DMS53 treated with DMSO at 0.1 percent for 48 hours (cell line): ENCODE measurements around the gene MORN3.
"Not testable (repeated sequence)": the region's sequence is repeated elsewhere in the genome, so short reads cannot be mapped to it uniquely, and the experiment has no call there.

Source experiments
- DNase-seq: peaks from one replicate; lab custom pipeline; 2025; ENCODE audit not compliant: unreplicated experiment; lab: John Stamatoyannopoulos, UW

Gene MORN3

DNA sequence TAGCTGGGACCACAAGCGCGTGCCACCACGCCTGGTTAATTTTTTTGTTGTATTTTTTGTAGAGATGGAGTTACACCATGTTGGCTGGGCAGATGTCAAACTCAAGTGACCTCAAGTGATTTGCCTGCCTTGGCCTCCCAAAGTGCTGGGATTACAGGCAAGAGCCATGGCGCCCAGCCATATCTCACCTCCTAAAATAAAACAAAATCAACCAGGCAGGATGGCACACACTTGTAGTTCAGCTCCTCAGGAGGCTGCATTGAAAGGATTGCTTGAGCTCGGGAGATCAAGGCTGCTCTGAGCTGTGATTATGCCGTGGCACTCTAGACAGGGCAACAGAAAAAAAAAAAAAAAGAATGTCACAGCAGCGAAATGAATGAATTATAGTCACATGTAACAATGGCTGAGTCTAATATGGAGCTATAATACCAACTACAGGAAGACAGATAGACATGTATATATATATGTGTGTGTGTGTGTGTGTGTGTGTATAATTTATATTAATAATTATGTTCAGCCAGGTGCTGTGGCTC, 23.8 kb upstream of the MORN3 start:
- no peak for DNase-seq

DNA sequence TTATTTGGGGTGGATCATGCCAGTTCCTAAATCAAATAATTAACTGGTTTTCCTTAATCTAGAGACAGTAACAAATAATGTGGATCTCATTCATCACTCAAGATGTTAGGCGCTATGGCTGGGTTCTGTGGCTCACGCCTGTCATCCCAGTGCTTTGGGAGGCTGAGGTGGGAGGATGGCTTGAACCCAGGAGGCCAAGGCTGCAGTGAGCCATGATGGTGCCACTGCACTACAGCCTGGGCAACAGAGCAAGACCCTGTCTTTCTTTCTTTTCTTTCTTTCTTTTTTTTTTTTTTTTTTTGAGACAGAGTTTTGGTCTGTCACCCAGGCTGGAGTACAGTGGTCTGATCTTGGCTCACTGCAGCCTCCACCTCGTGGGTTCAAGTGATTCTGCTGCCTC, 23.3 kb upstream of the MORN3 start:
- not testable (repeated sequence) for DNase-seq

DNA sequence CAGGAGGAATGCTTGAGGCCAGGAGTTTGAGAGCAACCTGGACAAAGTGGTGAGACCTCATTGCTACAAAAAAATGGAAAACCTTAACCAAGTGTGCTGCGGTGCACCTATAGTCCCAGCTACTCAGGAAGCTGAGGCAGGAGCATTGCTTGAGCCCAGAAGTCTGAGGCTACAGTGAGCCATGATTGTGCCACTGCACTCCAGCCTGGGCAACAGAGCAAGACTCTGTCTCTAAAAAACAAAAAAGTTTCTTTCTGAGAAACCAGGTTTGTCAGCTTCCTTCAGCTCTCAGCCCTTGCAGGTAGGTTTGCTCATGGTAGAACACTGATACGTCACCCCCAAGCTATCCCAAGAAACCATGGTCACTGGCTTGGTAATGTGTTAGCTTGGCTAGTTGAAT, 20.0 kb upstream of the MORN3 start:
- no peak for DNase-seq

DNA sequence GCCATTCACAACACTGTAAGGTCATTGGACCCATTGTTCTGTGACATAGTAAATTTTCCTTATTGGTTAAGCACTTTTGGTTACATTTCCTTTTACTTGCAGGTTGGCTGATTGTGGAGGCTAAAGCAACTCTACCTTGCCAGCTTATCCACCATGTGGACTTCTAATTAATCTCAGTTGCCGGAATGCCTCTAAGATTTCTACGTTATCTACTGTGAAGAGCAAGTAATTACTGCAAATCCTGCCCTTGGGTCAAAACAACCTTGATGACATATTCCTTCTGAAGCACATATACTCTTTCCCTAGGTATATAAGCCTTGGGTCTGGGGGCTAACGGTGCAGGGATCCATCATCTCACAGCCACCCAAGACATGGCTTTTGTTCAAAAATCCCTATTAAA, 19.5 kb upstream of the MORN3 start:
- DNase-seq: no peak

DNA sequence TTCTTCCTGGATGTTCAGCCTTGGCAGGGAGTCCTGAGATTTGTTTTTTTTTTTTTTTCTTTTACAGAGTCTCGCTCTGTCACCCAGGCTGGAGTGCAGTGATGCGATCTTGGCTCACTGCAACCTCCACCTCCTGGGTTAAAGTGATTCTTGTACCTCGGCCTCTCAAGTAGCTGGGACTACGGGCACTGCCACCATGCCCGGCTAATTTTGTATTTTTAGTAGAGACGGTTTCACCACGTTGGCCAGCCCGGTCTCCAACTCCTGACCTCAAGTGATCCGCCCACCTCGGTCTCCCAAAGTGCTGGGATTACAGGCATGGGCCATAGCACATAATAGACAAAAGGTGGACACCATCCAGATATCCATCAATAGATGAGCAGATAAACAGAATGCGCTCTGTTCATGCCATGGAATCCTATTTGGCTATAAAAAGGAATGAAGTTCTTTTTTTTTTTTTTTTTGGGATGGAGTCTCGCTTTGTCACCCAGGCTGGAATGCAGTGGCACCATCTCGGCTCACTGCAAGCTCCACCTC, 10.3 kb upstream of the MORN3 start:
- not testable (repeated sequence) for DNase-seq

DNA sequence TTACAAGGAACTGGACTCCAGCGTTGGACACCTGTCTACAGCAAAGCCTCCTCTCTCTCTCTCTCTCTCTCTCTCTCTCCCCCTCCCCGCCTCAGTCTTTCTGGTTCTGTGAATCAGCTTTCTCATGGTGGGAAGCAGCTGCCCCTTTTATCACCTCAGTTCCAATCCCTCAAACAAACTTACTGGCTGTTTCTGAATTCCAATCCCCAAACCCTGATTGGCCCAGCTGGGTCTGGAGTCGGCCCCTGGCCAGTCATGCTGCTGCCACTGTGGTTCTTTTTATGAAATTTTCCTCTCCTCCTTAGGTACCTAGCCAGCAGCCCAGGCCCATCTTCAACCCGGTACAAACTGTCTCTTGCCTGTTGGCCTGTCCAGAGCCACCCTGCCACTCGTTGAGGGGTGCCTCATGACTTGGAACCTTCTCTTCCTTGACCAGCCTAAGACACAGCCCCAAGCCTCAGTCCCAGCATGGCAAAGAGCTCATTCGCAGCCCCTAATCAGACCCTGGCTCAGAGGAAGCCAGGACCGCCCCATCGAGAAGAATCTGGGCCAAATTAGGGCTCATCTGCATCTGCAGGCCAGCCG, 9.4 kb upstream of the MORN3 start:
- DNase-seq: no peak

DNA sequence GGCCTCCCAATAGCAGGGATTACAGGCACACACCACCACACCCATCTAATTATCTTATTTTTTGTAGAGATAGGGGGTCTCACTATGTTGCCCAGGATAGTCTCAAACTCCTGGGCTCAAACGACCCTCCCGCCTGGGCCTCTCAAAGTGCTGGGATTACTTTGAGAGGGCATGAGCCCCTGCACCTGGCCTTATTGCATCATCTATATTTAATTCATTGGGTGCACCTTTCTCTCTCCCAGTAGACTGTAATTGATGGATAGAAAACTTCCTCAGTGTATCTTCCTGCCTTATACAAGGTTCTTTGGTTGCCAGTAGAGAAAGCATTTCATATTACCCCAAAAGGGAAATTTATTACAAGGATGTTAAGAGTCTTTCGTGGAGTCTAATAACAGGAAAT, 8.9 kb upstream of the MORN3 start:
- no peak for DNase-seq

DNA sequence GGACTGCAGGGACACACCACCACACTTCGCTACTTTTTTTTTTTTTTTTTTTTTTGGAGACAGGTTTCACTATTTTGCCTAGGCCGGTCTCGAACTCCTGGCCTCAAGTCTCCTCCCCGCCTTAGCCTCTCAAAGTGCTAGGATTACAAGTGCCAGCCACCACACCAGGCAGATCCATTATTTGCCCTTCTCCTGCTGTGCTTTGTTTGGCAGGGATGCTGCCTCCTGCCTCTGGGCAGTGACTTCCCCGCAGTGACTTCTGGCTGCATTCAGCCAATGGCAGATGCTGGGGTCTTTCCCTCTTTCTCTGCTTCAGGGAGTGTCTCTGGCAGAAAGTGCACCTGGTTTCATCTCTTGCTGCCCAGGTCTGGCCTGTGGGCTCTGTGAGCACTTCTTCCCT, 6.7 kb upstream of the MORN3 start:
- no peak for DNase-seq

DNA sequence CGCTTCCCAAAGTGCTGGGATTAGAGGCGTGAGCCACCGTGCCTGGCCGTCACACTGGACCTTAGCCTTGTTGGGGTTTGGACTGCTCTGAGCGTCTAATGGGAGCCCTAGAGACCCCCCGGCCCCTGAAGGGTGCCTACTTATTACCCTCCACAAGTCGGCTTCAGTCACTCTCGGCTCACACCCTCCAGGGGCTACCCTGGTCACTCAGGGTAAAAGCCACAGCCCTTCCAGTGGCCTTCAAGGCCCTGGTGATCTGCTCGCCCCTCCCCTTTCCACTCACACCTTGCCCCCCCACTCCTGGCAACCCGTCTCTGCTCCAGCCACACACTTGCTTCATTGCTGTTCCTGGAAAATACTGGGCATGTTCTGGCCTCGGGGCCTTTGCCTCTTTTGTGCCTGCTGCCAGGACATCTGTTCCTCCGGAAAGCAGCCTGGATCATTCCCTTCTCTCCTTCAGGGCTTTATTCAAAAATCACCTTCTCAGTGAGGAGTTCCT, 3.6 kb upstream of the MORN3 start:
- peak; percentile 32 for DNase-seq

DNA sequence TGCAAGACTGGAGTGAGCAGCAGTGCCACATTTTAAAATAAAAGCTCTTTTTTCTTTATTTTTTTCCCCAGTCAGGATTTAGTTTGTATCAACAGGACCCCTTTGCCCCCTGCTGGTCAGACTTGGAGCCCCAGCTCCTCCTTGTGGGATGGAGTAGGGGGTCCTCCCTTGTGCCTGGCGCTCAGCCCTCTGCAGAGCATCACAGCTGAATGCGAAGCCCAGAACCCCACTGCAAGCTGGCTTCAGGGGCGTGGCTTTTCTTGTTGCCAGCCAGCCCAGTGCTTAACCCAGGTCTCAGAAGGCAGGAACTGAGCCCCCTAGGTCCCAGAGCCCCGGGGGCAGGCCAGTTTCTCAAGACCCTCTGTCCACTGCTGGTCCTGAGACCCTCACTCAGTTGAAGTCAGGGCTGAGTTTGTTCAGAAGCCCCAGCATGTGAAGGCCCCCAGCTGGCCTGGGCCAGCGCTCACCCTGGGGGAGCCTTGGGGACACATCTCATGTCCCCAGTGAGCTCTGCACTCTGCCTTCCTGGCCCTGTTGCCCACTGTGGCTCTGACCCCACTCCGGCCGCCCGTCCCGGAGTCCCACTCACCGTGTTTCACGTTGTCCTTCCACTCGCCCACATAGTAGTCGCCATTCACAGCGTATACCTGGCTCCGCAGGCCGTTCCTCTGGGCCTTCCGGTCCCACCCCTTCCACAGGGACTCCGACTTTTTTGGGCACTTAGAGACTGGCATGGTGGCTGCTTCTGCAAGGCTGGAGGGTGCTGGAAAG, 519 bp downstream of the MORN3 start:
- DNase-seq: no peak

DNA sequence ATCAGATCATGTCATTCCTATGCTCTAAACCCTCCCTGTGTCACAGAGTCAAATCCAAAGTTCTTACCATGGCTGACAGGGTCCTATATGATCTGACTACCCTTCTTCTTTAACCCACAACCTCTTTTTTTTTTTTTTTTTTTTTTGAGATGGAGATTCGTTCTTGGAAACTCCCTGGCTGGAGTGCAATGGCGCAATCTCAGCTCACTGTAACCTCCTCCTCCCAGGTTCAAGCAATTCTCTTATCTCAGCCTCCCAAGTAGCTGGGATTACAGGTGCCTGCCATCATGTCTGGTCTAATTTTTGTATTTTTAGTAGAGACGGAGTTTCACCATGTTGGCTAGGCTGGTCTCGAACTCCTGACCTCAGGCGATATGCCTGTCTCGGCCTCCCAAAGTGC, 2.6 kb downstream of the MORN3 start:
- DNase-seq: not testable (repeated sequence)

DNA sequence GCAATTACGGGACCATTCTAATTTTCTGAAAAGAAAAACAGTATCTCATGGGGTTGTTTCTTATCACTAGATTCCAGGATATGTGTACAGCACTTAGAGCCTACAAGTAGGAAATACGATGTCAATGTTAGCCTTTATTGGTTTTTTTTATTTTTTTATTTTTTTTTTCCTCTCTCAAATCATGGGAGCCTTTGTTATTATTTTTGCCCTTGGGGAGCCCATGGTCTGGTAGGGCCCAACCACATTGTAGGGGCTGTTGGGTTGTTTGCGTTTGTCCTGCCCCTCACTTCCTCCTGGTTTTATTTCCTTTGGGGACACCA, 5.9 kb downstream of the MORN3 start:
- no peak for DNase-seq

DNA sequence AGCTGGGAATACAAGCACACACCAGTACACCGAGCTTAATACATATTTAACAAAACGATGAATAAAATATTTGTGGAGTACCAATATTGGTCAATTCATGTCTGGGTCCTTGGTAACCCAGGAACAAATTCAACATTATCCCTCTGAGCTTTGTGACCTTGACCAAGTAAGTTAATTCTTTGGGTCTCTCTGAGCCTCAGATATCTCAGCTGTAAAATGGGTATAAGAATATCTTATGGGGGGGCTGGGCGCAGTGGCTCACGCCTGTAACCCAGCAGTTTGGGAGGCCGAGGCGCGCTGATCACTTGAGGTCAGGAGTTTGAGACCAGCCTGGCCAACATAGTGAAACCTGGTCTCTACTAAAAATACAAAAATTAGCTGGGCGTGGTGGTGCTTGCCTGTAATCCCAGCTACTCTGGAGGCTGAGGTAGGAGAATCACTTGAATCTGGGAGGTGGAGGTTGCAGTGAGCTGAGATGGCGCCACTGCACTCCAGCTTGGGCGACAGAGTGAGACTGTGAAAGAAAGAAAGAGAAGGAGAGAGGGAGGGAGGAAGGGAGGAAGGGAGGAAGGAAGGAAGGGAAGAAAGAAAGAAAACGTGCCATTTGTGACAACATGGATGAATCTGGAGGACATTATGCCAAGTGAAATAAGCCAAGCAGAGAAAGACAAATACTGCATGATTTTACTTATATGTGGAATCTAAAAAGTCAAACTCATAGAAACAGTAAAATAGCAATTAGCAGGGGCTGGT, 7.9 kb downstream of the MORN3 start:
- not testable (repeated sequence) for DNase-seq

DNA sequence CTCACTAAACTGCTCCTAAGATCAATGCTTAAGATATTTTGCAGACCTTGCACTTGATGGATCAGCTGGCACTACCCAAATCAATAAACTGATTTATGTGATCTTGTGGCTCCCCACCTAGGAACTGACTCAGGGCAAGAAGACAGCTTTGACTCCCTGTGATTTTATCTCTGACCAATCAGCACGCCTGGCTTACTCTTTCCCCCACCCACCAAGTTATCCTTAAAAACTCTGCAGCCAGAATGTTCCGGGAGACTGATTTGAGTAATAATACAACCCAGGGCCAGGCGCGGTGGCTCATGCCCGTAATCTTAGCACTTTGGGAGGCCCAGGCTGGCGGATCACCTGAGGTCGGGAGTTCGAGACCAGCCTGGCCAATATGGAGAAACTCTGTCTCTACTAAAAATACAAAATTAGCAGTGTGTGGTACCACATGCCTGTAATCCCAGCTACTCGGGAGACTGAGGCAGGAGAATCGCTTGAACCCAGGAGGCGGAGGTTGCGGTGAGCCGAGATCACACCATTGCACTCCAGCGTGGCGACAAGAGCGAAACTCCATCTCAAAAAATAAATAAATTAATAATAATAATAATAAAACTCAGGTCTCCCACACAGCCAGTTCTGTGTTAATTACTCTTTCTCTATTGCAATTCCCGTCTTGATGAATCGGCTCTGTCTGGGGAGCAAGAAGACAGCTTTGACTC, 12.0 kb downstream of the MORN3 start:
- DNase-seq: no peak

DNA sequence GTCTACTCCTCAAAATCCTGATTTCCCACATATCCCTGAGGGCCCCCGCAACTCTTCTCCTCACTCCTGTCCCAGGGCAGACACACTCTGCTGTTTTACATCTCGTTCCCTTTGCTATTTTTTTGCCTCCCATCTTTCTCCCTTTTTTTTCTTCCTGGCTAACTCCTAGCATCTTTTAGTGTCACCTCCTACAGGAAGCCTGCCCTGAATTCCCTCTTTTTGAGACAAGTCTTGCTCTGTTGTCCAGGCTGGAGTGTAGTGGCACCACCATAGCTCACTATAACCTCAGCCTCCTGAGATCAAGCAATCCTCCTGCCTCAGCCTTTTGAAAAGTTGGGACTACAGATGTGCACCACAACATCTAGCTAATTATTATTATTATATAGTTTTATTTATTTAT, 13.3 kb downstream of the MORN3 start:
- DNase-seq: no peak

DNA sequence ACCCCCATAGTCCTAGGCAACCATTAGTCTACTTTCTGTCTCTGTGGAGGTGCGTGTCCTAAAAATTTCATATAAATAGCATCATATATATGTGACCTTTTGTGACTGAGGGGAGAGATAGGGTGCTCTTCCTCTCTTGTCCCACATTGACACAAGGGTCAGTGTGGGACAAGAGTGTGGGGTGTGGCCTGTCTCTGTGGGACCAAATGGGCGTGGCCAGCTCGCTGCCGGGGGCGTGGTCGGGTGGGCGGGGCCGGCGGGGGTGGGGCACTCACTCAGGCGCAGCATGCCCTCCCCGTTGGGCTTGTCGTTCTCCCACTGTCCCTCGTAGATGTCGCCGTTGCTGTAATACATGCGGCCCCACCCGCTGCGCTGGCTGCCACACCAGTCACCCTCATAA, 15.5 kb downstream of the MORN3 start:
- DNase-seq: no peak

DNA sequence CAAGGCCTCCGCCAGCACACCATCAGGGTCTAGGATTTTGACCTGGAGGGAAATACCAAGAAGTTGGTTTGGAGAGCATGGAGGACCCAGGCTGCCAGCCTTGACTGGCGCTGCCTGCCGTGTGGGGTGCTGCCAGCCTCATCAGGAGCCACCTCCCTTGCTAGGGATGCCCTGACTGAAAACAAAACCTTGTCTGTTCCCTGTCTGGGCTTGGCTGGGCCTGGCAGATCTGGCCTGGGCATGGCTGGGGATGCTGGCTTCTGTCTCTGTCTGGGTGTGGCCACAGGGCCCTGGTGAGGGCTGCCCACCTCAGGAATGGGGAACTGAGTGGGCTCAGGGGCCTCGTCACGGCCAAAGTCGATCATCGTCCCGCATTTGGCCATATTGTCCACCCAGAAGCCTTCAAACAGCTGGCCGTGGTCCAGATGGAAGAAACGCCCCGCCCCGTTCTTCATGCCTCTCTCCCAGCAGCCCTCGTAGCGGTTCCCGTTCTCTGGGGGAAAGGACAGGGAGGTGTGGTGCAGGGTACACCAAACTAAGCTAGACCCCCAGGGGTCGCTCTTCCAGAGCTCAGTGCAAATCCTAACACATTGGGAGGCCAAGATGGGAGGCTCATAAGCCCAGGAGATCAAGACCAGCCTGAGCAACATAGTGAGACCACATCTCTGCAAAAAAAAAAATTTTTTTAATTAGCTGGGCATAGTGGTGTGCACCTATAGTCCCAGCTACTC, 16.5 kb downstream of the MORN3 start:
- no peak for DNase-seq

DNA sequence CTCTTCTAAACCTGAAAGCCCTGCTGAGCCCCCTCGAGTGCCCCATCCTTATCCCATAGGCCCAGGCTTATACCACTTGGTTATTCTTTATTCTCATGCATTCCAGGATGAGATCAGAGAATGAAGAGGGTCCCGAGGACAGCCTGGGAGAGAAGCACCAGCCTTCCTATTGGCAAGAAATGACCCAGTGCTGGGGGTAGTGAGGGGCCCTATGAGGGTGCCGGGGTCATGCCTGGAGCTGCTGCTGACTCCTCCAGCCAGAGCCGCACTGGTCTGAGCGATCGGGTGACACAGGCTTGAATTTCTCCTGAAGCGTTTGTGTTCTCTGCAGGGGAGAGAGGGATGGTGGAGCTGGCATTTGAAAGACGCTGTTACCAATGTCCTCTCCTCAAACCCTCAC, 18.1 kb downstream of the MORN3 start:
- no peak for DNase-seq

DNA sequence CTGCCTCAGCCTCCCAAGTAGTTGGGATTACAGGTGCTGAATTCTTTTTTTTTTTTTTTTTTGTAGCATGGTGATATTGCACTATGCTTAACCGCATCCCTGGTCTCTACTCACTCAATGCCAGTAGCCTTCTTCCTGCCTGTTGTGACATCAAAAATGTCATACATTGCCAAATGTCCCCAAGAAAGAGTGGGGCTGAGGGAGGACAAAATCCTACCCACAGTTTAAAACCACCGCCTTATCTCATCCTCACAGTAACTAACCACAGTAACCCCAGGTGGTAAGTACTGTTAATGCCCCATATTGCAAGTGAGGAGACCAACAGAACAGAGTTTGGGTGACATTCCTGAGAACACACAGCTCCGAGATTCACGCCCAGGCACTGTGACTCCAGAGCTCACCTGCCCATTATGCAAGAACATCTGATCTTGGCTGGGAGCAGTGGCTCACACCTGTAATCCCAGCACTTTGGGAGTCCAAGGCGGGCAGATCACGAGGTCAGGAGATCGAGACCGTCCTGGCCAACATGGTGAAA, 19.6 kb downstream of the MORN3 start:
- no peak for DNase-seq

DNA sequence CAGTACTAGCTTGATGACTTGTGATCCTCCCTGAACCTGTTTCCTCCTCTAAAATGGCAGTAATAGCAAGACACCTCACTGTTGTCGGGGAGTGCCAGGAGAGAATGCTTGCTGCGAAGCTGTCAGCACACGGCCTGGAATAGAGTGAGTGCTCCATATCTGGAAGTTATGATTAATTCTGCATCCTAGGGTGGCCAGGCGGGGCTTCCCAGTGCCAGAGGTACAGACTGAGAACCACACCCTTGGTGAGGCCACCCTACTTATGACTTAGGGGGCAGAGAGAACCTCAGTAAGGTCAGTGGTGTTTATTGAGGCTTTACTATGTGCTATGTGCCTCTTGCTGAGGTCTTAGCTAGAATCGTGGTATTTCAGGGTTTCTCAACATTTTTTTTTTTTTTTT, 20.1 kb downstream of the MORN3 start:
- DNase-seq: no peak
